ENCODE data around the gene EGFR. TPM values are rescaled to one million over a fixed set of nuclear protein-coding genes. Genes with fewer than 3 reads are reported as not detected.

The EGFR gene
- total and polyA plus RNA-seq, 7 donors: 3.6 to 39.7 (median 14.1) TPM

DNA sequence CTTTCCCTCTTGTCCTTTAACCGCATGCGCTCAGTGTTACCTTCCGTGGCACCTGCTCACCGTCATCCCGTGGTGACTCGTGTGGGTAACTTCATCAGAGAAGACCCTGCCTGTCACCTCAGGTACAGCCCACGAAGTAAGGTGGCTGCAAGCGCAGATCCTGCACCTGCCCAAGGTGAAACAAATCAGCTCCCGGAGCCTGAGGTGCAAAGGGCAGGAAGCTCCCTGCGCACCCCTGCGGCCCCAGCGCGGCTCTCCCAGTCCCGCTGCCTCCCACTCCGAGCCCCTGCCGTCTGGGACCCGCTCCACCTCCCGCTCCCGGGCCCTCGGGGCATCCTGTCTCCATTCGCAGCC, 235.4 kb downstream of the EGFR start:
- Histone ChIP-seq H3K9me3 (no peaks in the 10 kb centered on the region), H3K27ac (no peak overlapping the region), H3K4me1 (peaks cover 3% of the 10 kb centered on the region), H3K27me3 (ENCODE audit: insufficient read depth in 3 of 3, low read length in 2 of 3) (peaks cover 0 to 3% (median 0%) of the 10 kb centered on the region in 3 donors), H3K4me3 (peak overlapping the region; percentile 80), H3K36me3 (ENCODE audit: insufficient read depth in 1 of 2, low read depth in 1 of 2) (no peaks in the 10 kb centered on the region)
- no peak for ATAC-seq
- WGBS, 3 donors: 38 to 40% (median 39%) methylated on average over 21 of the region's 21 CpGs
- intact Hi-C loops (cut with DNase I): loop anchor here (2.0 to 10.0 kb wide), 6 partner anchors 62 to 479 kb away; partner anchors contain the start of gene EGFR (in 1 of the 2)
- no peak for DNase-seq
- TF ChIP-seq, protein P1, sequence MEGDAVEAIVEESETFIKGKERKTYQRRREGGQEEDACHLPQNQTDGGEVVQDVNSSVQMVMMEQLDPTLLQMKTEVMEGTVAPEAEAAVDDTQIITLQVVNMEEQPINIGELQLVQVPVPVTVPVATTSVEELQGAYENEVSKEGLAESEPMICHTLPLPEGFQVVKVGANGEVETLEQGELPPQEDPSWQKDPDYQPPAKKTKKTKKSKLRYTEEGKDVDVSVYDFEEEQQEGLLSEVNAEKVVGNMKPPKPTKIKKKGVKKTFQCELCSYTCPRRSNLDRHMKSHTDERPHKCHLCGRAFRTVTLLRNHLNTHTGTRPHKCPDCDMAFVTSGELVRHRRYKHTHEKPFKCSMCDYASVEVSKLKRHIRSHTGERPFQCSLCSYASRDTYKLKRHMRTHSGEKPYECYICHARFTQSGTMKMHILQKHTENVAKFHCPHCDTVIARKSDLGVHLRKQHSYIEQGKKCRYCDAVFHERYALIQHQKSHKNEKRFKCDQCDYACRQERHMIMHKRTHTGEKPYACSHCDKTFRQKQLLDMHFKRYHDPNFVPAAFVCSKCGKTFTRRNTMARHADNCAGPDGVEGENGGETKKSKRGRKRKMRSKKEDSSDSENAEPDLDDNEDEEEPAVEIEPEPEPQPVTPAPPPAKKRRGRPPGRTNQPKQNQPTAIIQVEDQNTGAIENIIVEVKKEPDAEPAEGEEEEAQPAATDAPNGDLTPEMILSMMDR (IDR thresholded peaks at IDR 0.05): no peak

DNA sequence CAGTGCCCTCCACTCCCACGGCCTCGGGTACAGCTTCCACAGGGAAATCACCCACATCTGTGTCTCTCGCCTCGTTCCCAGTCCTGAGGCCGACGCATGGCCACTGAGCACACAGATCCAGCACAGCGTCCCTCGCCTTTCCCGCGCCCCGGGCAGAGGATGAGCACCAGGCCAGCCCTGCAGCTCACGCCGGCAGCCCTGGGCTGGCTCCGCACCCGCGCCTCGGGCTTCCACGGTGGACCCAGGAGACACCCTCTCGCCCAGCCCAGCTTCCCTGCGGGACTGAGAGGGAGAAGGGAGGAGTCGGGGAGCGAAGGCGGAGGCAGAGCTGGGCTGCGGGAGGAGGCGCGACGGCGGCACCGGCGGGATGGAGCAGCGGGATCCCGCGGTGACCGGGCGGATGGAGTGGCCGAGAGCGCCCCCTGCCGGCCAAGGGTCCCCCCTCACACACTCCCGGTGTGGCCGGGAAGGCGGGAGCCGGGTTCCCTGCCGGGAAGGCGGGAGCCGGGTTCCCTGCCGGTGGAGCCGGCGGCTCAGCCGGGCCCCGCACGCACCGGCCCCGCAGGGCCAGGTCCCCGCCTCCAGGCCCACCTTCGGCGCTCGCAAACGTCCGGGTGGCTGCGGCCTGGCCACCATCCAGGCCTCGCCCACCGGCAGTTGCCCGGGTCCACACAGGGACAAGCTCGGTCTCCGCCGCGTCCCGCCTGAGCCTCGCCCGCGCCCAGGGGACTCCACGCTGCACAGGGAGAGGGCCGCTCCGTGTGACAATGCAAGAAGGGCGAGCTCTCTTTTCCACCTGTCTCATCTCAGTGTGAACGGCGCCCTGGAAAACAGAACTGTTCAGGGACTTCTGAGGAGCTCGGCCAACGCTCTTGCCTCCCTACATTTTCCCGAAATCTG, 236.0 kb downstream of the EGFR start:
- intact Hi-C loops (cut with DNase I): loop anchor here (1.0 to 10.0 kb wide), 8 partner anchors 63 to 481 kb away; partner anchors contain the start of gene EGFR (in 1 of the 2)
- peak; percentile 96 to 97 (median 96) for ATAC-seq
- peaks cover 0 to 3% (median 0%) of the 10 kb centered on the region in 3 donors for H3K27me3 ChIP-seq (ENCODE audit: insufficient read depth in 3 of 3, low read length in 2 of 3)
- no peaks in the 10 kb centered on the region for H3K9me3 ChIP-seq
- 1% methylated on average over 52 to 80 of the region's 80 CpGs for WGBS, 3 donors
- TF ChIP-seq, protein P1 (IDR thresholded peaks at IDR 0.05): peak; percentile 95
- DNase-seq: peak; percentile 86 to 92
- H3K4me1 ChIP-seq: peaks cover 3% of the 10 kb centered on the region
- H3K4me3 ChIP-seq: peak overlapping the region; percentile 80
- H3K27ac ChIP-seq: peak overlapping the region; percentile 37
- H3K36me3 ChIP-seq (ENCODE audit: insufficient read depth in 1 of 2, low read depth in 1 of 2): no peaks in the 10 kb centered on the region

DNA sequence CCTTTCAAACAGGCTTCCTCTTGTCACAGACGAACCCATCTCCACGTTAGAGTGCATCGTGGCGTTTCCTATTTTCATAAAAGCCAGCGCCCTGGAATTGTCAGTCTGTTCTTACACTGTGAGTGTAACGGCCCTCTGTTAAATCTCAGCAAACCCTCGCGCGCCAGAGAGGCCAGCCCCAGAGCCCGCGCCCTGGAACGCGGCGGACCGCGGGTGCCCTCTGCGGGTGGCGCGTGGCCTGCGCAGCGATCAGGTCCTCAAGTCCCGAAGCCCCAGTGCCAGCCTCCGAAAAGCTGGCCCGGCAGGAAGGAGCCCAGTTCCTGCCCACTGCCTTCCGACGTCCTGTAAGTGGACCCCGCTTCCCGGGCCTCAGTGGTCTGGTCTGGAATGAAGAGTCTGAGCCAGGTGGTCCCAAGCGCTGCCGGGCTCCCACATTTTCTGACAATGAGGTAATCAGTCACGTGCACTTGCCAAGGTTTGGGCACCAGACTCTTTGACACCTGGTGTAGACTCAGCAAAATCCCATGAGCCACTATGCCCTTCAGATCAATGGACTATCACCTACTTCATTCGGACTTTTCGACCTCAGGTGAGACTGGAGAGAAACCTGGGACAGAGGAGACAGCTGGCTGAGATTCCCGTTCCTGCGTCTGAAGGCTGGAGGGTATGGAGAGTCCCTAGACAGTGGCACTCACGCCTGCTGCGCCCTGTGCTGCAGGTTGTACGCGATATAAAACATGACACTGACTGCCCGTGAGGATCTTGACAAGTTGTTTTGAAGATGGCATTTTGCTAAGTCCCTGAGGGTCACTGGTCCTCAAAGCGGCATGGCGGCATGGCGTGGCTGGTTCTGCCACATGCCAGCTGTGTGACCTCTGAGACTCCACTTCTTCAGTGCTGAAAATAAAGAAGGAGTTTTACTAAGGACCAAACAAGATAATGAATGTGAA, 237.0 kb downstream of the EGFR start:
- WGBS, 3 donors: 19 to 23% (median 21%) methylated on average over 40 to 43 of the region's 43 CpGs
- Histone ChIP-seq H3K9me3 (no peaks in the 10 kb centered on the region), H3K4me1 (peaks cover 3% of the 10 kb centered on the region), H3K4me3 (peak overlapping the region; percentile 80), H3K27me3 (ENCODE audit: insufficient read depth in 3 of 3, low read length in 2 of 3) (peaks cover 0 to 3% (median 0%) of the 10 kb centered on the region in 3 donors), H3K36me3 (ENCODE audit: insufficient read depth in 1 of 2, low read depth in 1 of 2) (no peaks in the 10 kb centered on the region), H3K27ac (peak overlapping the region; percentile 37)
- DNase-seq (peak; percentile 86 to 90), ATAC-seq (peak; percentile 92 to 97 (median 96))
- intact Hi-C loops (cut with DNase I): loop anchor here (1.0 to 10.0 kb wide), 7 partner anchors 191 to 481 kb away; partner anchors contain the start of gene EGFR (in 1 of the 2)
- TF ChIP-seq, protein P1 (IDR thresholded peaks at IDR 0.05): peak; percentile 83

DNA sequence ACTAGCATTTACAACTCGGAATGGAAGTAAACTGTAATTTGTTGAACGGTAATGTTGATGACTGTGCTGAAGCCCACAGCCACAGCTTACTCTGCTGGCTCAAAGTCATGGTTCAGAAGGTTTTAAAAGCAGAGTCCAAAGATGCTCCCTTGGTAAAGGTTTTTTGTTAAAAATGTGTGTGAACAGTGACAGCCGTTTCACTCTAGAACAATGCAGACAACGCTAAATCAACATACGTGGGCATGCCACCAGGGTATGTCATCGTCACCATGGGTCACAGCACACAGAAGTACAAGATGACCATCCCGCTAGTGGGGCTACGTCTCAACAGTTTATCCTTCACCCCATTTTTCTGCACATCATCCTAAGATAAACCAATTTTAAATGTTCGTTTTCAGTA, 239.8 kb downstream of the EGFR start:
- Histone ChIP-seq H3K9me3 (no peaks in the 10 kb centered on the region), H3K4me3 (no peak overlapping the region), H3K27me3 (ENCODE audit: insufficient read depth in 3 of 3, low read length in 2 of 3) (peaks cover 0 to 3% (median 0%) of the 10 kb centered on the region in 3 donors), H3K36me3 (ENCODE audit: insufficient read depth in 1 of 2, low read depth in 1 of 2) (no peaks in the 10 kb centered on the region), H3K27ac (no peak overlapping the region), H3K4me1 (peaks cover 3% of the 10 kb centered on the region)
- TF ChIP-seq, protein P1 (IDR thresholded peaks at IDR 0.05): no peak
- no peak for DNase-seq
- intact Hi-C loops (cut with DNase I): loop anchor here (10.0 kb wide), 3 partner anchors 194 to 394 kb away; partner anchors contain the start of gene EGFR (in 1 of the 2)
- no peak for ATAC-seq
- WGBS, 3 donors: 83 to 85% (median 85%) methylated on average over 9 of the region's 9 CpGs
